HG03097 (cell line): ENCODE results near the gene CTNND2.

ENCODE experiments used
- ATAC-seq: cut with Tn5 transposase; IDR thresholded peaks from one replicate; pipeline ENCODE4 v1.9.1; 2021; ENCODE audit not compliant: unreplicated experiment, low FRiP score

CTNND2 gene

GRCh38 chr5:10981932-10982331 is 922.3 kb downstream of the CTNND2 start:
- ATAC-seq: no peak

- no peak for ATAC-seq
Observed at GRCh38 chr5:10977011-10977410, 927.2 kb downstream of the CTNND2 start.

GRCh38 chr5:10975945-10976344 is 928.3 kb downstream of the CTNND2 start:
- ATAC-seq: no peak

- no peak for ATAC-seq
Observed at GRCh38 chr5:10974850-10975249, 929.4 kb downstream of the CTNND2 start.

GRCh38 chr5:10973316-10973715 is 930.9 kb downstream of the CTNND2 start:
- ATAC-seq: no peak

GRCh38 chr5:10969684-10970180 is 934.5 kb downstream of the CTNND2 start:
- no peak for ATAC-seq

- no peak for ATAC-seq
Observed at GRCh38 chr5:10964806-10965205, 939.4 kb downstream of the CTNND2 start.

- no peak for ATAC-seq
Observed at GRCh38 chr5:10958728-10959127, 945.5 kb downstream of the CTNND2 start.

- no peak for ATAC-seq
Observed at GRCh38 chr5:10949856-10950630, 954.2 kb downstream of the CTNND2 start.

- ATAC-seq: no peak
Observed at GRCh38 chr5:10946050-10946449, 958.2 kb downstream of the CTNND2 start.

GRCh38 chr5:10941900-10942299 is 962.3 kb downstream of the CTNND2 start:
- ATAC-seq: no peak

GRCh38 chr5:10936081-10936855 is 968.0 kb downstream of the CTNND2 start:
- ATAC-seq: no peak

GRCh38 chr5:10935536-10935935 is 968.7 kb downstream of the CTNND2 start:
- no peak for ATAC-seq

- no peak for ATAC-seq
Observed at GRCh38 chr5:10934783-10935355, 969.4 kb downstream of the CTNND2 start.

- no peak for ATAC-seq
Observed at GRCh38 chr5:10933121-10933520, 971.1 kb downstream of the CTNND2 start.

GRCh38 chr5:10932426-10932825 is 971.8 kb downstream of the CTNND2 start:
- ATAC-seq: no peak

GRCh38 chr5:10927608-10928007 is 976.6 kb downstream of the CTNND2 start:
- ATAC-seq: no peak

GRCh38 chr5:10923310-10923709 is 980.9 kb downstream of the CTNND2 start:
- no peak for ATAC-seq
